Measurements from ENCODE around the gene UBAC1.

Gene UBAC1

GRCh38 chr9:135887021-135887507, 74.1 kb downstream of the UBAC1 start:
- TF ChIP-seq, protein P1, sequence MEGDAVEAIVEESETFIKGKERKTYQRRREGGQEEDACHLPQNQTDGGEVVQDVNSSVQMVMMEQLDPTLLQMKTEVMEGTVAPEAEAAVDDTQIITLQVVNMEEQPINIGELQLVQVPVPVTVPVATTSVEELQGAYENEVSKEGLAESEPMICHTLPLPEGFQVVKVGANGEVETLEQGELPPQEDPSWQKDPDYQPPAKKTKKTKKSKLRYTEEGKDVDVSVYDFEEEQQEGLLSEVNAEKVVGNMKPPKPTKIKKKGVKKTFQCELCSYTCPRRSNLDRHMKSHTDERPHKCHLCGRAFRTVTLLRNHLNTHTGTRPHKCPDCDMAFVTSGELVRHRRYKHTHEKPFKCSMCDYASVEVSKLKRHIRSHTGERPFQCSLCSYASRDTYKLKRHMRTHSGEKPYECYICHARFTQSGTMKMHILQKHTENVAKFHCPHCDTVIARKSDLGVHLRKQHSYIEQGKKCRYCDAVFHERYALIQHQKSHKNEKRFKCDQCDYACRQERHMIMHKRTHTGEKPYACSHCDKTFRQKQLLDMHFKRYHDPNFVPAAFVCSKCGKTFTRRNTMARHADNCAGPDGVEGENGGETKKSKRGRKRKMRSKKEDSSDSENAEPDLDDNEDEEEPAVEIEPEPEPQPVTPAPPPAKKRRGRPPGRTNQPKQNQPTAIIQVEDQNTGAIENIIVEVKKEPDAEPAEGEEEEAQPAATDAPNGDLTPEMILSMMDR (conservative IDR thresholded peaks at IDR 0.05) = no peak
- no peak for TF ChIP-seq ZFX (IDR thresholded peaks at IDR 0.05)
- no peak overlapping the region for H3K27ac ChIP-seq

- no peak for TF ChIP-seq ZFX (IDR thresholded peaks at IDR 0.05)
- TF ChIP-seq, protein P1 (conservative IDR thresholded peaks at IDR 0.05) = no peak
- no peak overlapping the region for H3K27ac ChIP-seq
Observed at GRCh38 chr9:135886147-135886981, 74.8 kb downstream of the UBAC1 start.

DNA sequence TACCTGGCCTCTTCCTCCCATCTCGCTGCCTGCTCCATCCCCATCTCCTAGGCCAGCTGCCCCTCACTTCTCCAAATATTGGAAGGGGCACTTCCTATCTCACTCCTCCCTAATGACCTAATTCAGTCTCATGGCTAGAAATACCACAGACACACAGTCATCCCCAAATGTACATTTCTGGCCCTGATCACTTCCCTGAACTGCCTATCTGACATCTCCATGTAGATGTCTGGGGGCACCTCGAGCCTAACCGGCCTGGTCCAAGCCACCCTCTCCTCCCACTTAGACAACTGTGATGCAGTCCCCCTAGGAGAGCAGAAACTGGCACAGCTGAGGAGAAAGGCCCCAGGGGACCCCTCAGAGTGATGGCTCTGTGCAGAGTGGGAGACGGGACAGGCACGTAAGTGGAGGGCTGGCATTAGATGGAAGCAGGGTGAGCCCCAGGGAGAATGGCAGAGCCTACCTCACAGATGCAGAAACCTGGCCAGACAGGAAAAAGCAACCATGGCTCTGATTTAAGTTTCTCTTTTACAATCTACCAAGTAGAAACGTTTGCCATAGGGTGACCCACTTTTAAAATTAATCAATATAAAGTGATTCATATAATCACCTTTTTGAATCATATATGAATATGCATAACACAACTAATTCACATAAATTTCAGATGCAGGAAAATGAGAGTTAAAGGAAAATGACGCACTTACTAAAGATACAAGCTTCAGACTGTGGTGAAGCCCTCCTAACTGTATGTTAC, 75.9 kb downstream of the UBAC1 start:
- no peak overlapping the region for H3K27ac ChIP-seq
- TF ChIP-seq ZFX (IDR thresholded peaks at IDR 0.05) = no peak
- TF ChIP-seq, protein P1 (conservative IDR thresholded peaks at IDR 0.05) = no peak

DNA sequence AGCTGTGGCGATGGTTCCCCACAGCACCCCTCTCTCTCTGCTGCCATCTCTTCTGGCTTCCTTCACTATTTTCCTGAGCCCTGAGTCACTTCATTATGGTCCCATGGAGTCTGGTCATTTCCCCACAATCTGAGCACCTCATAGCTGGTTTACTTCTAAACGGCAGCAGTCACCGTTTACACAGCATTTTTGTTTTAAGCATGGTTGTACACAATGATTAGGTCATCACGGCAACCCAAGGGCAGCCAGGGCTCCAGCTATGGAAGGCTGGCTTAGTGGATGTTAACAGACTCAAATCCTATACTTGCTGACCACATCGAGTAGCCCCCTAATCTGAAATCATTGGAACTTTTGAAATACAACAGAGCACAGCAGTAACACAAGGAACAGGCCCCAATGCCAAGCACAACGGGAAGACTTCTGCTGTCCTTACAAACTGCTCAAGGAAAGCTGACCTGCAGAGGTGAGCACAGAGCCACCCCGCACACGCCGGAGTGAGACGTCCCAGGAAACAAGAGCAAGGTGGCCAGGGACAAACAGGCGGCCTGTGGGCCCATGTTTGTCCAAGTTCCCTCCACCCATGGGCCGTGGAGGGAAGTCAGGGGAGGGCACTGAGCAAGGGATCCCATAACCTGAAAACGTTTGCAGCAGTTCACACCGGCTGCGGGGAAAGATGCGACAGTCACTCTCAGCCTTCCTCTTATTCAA, 76.7 kb downstream of the UBAC1 start:
- TF ChIP-seq, protein P1 (conservative IDR thresholded peaks at IDR 0.05) = no peak
- no peak for TF ChIP-seq ZFX (IDR thresholded peaks at IDR 0.05)
- no peak overlapping the region for H3K27ac ChIP-seq

GRCh38 chr9:135883410-135884089, 77.6 kb downstream of the UBAC1 start:
- no peak overlapping the region for H3K27ac ChIP-seq
- TF ChIP-seq, protein P1 (conservative IDR thresholded peaks at IDR 0.05) = no peak
- TF ChIP-seq ZFX (IDR thresholded peaks at IDR 0.05) = no peak
